Coronary artery (tissue), 2 donors: ENCODE data around the gene XPR1.

ENCODE experiments used
- DNase-seq: peaks from one replicate; pipeline ENCODE4 v3.0.0-alpha.2; 2017; ENCODE audit warnings: low spot score
- H3K27ac ChIP-seq, 2 donors: fragments of 200-600 bp; sonication (generic); one replicate each; pipeline ENCODE4 v1.5.1; 2016 to 2019
- H3K4me3 ChIP-seq: fragments of 200-600 bp; sonication (generic); 2 replicates; pipeline ENCODE4 v1.5.1; 2016; ENCODE audit warnings: mild to moderate bottlenecking, moderate library complexity
- TF ChIP-seq, protein P1 (sequence below): fragments of 200-600 bp; sonication (generic); IDR thresholded peaks from one replicate; pipeline ENCODE4 v1.5.1; 2019; ENCODE audit warnings: antibody characterized with exemption

Gene XPR1

DNA sequence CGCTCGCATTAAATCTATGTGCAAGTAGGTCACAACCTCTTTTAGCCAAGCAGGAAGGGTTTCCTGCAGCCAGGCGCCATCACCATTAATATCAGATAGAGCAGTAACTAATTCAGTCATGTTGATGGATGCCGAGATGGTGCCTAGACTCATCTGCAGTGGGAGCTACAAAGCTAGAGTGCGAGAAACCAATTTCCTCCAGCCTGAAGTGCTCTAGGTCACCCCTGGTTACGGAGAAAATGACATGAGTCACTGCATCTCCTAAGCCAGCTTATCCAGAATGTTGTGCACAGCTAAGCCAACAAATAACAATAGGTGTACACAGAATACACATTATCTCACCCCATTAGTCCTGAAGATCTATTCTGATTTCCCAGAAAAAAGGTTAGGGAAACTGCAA, 37.1 kb upstream of the XPR1 start:
- Histone ChIP-seq H3K4me3 (no peak overlapping the region), H3K27ac (no peak overlapping the region)
- TF ChIP-seq, protein P1, sequence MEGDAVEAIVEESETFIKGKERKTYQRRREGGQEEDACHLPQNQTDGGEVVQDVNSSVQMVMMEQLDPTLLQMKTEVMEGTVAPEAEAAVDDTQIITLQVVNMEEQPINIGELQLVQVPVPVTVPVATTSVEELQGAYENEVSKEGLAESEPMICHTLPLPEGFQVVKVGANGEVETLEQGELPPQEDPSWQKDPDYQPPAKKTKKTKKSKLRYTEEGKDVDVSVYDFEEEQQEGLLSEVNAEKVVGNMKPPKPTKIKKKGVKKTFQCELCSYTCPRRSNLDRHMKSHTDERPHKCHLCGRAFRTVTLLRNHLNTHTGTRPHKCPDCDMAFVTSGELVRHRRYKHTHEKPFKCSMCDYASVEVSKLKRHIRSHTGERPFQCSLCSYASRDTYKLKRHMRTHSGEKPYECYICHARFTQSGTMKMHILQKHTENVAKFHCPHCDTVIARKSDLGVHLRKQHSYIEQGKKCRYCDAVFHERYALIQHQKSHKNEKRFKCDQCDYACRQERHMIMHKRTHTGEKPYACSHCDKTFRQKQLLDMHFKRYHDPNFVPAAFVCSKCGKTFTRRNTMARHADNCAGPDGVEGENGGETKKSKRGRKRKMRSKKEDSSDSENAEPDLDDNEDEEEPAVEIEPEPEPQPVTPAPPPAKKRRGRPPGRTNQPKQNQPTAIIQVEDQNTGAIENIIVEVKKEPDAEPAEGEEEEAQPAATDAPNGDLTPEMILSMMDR = no peak
- no peak for DNase-seq

DNA sequence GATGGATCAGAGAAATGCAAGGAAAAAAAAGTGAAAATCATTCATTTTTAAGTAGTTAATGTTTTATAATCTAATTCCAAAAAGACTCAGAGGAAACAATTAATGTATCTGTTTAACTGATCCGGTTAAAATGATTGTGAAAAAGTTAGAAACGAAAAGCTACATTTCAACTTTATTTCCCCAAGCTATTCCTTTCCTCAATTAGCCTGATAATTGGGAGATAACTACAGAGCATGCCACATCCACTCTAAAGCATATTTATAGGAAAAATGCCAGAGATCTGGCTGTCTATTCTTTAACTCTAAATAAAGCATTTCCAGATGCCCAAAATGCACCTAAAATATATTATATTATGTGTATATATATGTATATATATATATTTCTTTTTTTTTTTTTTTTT, 35.9 kb upstream of the XPR1 start:
- TF ChIP-seq, protein P1 = no peak
- no peak for DNase-seq
- Histone ChIP-seq H3K4me3 (no peak overlapping the region), H3K27ac (no peak overlapping the region)

DNA sequence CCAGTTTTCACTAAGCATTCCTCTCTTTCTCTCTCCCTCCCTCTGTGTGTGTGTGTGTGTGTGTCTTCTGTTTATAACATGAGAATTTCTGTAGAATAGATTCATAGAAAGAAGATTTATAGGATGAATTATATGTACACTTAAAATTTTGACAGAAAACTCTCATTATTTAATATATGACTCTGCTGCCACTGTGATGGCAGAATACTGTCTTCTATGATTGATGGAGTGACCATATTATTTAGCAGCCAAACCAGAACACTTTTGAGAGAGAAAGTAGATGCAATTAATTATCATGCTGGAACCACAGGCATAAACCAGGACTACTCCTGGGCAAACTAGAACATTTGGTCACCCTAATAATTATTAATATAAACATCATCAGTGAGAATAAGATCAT, 34.3 kb upstream of the XPR1 start:
- H3K4me3 ChIP-seq = no peak overlapping the region
- TF ChIP-seq, protein P1 = no peak
- no peak overlapping the region for H3K27ac ChIP-seq
- no peak for DNase-seq

DNA sequence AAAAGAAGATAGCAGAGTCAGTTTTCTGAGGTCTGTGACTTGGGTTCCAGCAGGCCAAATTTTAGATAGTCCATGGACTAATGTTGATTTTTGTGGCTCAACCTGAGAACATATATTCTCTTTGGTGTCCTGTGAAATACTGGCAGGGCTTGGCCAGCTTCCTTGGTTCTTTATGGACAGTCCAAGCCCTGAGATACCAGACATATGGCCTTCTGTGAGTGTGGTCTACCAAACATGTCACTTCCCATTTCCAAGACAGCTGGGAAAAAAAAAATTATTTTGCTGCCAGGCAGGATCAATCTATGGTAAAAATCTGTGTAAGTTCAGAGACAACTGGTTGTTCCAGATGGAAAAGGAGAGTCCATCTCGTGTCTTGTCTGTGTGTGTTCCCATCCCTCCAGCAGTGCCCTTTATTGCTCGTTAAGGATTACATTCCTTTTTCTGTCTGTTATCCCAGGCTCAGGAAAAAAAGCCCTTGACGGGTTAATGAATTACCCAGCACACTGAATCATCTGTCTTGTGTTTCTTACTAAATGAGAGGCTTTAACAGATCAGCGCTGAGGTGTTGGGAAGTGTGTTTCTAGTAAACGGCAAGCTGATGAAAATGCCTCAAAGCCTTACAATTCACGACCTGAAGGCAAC, 33.4 kb upstream of the XPR1 start:
- TF ChIP-seq, protein P1 = no peak
- Histone ChIP-seq H3K4me3 (no peak overlapping the region), H3K27ac (no peak overlapping the region)
- no peak for DNase-seq

DNA sequence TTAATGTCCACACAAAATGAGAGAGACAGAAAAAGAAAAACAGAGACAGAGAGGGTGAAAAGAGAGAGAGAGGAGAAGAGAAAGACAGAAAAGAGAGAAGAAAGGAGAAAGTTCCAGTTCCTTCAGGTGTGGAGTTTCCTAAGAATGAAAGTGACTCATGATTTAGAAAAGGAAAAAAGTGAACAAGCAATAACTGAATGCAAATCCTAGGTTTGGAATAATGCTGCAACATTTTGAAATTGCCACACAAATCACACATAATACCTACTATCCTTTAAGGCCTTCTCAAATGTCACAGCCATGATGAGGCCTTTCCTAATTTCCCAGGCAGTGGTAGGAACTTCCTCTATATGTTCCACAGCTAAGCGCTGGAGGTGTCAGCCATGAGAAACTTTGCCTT, 31.5 kb upstream of the XPR1 start:
- TF ChIP-seq, protein P1 = no peak
- no peak for DNase-seq
- no peak overlapping the region for H3K27ac ChIP-seq
- H3K4me3 ChIP-seq = no peak overlapping the region

DNA sequence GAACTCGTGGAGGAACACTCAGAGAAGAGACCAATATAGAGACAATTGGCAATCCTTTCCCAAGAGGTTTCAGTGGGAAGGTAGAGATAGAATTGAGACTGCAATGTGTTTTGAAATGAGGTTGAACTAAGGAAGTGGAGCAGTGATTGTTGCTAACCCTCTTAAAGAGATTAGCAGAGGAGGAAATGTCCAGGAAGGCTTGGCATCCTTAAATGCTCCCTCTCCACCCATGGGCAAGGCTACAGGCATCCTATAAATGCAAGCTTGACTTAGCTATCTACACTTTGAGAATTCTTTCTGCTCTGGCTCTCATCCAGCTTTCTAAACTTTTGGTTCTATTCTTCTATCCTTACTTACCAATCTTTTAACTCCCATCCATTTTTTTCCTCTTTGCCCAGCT, 30.3 kb upstream of the XPR1 start:
- DNase-seq = no peak
- Histone ChIP-seq H3K4me3 (no peak overlapping the region), H3K27ac (no peak overlapping the region)
- TF ChIP-seq, protein P1 = no peak

DNA sequence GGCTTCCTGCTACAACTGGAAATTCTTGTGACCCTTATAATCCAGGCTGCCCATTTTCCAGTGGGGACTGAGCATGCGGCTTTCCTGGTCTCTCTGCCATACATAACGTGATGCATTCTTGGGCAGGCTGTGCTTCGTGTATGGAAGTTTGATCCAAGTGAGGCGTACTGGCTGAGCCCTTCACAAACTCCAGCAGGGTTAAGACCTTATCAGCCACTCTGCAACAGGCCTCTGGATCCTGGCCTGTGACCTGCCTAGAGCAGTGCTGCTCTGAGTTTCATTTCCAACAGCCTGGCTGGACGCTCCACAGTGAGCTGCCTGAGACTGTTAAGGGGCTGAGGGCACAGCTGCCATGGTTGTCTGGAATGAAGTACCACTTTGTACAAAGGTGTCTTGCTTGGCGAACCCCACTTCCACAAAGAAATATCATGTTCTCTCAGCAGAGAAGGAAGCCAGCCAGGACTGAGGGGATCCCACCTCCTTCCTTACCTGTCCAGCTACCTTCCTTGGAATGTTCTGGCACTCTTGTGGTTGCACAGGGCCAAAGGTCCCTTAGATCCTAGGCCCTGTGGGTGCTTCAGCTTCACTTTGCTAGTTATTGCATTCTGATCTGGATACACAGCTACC, 28.5 kb upstream of the XPR1 start:
- no peak overlapping the region for H3K4me3 ChIP-seq
- no peak overlapping the region for H3K27ac ChIP-seq
- TF ChIP-seq, protein P1 = no peak
- no peak for DNase-seq
